Stimulated activated CD8-positive, alpha-beta memory T cell treated with anti-CD3 and anti-CD28 coated beads, Interleukin-12 subunit alpha, Interleukin-12 subunit beta, amount 100 ng/mL, for 24 hours (primary cell): ENCODE results near the gene CRYGA.
"Not testable (repeated sequence)": the region's sequence is repeated elsewhere in the genome, so short reads cannot be mapped to it uniquely, and the experiment has no call there.

ENCODE experiments used
- DNase-seq: peaks from one replicate; pipeline ENCODE4 v3.0.0-alpha.2; 2020; ENCODE audit errors: extremely low read depth

The CRYGA gene

DNA sequence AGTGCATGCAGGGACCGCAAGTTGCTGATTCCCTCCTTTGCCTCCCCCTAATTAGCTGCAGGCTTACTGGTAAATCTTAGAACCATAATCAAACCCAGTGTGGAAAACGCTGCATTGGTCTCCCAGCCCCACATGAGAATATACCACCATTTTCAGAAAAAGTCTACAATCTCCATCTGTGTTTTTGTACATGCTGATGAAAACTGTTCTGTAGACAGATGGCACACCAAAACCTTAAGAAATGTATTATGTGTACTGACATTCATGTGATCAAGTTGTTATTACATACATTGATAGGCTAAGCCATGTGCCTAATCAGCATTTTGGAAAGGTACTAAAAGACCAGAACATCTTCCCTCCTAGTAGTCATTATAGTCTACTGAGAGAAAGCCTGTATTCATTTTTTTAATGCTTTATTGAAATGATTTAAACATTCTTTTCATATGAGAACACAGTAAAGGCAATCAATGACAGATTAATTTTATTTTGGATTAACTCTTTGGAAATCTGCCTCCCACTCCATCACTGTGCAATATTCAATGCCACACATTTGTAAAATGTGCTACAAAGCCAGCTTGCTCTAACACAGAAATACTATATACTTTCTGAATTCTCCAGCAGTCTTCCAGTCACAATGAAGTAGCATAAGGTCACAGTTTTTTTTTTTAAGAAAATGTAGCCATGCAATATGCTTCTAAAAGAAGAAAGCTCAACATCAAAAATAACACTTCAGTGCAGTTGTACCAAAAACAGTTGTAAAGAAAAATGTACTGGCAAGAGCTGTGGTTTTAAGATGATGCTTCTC lies 1.8 kb upstream of the CRYGA start:
- DNase-seq: no peak

DNA sequence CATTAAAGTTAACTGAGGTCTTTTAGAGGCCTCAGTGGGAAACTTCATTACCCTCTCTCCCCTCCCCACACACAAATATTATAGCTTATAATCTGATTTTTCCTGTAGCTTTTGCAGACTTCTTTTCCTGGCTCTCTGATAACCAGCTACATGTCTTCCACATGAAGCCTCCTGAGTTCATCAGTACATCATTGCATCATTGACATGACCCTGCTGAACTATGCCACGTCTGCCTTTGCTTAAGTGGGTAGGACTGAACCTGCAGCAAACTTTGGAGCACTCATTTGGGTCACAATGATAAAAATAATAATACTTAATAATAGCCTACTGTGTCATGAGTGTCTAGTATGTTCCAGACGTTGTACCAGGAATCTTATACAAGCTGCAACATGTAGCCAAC lies 7.0 kb downstream of the CRYGA start:
- no peak for DNase-seq

DNA sequence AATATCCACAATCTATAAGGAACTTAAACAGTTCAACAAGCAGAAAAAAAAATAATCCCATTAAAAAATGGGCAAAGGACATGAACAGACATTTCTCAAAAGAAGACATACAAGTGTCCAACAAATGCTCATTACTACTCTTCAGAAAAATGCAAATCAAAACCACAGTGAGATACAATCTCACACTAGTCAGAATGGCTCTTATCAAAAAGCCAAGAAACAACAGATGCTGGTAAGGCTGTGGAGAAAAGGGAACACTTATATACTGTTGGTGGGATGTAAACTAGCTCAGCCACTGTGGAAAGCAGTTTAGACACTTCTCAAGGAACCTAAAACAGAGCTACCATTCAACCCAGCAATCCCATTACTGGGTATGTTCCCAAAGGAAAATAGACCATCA lies 10.2 kb downstream of the CRYGA start:
- no peak for DNase-seq

DNA sequence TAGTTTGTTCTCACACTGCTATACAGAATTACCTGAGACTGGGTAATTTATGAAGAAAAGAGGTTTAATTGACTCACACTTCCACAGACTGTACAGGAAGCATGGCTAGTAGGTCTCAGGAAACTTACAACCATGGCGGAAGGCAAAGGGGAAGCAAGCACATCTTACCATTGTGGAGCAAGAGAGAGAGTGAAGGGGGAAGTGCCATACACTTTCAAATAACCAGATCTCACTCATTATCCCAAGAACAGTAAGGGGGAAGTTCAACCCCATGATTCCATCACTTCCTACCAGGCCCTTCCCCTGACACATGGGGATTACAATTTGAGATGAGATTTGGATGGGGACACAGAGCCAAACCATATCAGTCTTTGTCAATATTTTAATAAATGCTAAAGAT lies 12.4 kb downstream of the CRYGA start:
- DNase-seq: no peak

DNA sequence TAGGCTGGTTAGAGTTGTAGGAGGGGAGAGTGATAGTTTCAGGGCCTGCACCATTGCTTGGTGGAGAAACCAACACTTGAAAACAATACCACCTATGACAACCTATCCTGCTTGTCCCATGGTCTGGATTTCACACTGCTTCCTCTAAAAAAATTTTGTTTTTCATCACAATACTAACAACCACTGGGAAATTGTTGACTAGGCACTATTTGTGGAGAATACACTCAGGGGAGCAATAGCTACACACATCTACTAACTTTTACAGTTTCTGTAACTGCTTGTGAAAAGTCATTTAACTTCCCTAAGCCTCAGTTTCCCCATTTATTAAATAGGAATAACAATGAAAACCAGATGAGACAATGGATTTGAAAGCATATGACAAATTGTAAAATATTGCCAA lies 13.3 kb downstream of the CRYGA start:
- no peak for DNase-seq

DNA sequence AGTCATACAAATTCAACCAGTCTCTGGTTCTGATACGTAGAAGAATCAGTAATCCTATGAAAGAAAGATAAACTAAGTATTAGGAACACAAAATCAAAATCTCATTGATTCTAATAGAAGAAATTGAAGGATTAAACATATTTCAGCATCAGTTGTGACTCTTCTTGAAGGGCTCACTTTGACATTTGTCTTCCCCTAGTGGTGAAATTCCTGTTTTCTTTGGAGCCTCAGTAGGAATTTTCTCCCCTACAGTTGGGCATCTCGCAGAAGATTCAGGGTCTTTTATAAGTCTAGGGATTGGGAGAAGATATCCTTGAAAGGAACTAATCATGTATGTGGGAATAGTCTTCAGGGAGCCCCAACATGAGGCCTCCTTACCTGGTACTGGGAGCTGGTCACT lies 14.6 kb downstream of the CRYGA start:
- no peak for DNase-seq

DNA sequence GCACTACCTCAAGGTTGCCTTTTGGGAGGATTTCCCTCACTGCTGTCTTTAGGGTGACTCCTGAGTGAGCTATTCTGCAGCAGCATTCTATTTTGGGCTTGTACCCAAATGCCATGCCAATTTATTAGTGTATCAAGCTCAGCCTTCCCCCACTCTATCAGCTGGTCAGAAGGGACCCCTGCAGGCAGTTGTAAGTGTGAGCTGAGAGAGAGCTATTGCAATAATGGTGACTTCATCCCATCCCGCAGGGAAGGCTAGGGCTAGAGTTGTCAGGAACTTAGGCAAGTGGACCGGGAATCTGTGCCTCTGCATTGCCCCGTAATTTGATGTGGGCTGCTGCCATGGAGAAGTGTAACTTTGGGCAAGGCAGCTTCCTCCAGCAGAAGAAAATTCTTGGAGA lies 15.6 kb downstream of the CRYGA start:
- no peak for DNase-seq

DNA sequence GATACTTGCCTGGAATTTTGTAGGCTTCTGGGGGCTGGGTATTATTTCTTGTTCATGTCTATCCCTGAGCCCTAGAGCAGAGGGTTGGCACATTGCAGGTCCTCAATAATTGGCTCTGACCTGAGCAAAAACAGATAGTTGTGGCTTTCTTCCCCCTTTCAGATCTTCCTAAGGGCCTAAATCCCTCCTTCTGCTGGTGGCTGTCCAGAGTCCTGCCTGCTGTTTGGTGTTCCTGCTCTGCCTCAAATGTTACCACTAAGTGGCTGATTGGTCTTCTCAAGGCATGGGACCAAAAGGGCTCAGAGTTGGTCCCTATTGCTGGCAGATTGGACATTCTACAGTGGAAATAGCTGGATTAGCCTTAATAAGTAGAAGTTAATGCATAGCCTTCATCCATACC lies 16.4 kb downstream of the CRYGA start:
- DNase-seq: no peak

DNA sequence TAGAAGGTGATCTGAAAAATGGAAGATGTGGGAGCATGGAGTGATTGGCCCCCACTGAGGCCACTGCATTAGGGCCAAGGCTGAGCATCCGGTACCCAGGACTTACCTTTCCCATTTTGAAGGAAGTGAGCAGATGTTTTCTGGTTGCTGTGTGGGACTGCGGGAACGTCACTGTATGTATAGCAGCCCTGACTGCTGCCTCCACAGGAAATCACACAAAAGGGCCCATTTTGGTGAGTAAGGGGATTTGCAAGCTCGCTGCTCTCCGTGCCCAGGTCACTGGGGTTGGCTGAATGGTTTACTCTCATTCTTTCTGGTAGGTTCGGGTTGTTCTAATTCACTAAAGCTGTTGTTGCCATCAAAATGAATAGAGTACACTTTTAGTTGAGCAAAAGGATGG lies 17.4 kb downstream of the CRYGA start, which contains the start of gene CRYGB:
TSS of gene CRYGB (minus strand) at position 153 of the 400 bp plus-strand sequence. CDS start at position 115, 38 bp downstream.
- DNase-seq: no peak

DNA sequence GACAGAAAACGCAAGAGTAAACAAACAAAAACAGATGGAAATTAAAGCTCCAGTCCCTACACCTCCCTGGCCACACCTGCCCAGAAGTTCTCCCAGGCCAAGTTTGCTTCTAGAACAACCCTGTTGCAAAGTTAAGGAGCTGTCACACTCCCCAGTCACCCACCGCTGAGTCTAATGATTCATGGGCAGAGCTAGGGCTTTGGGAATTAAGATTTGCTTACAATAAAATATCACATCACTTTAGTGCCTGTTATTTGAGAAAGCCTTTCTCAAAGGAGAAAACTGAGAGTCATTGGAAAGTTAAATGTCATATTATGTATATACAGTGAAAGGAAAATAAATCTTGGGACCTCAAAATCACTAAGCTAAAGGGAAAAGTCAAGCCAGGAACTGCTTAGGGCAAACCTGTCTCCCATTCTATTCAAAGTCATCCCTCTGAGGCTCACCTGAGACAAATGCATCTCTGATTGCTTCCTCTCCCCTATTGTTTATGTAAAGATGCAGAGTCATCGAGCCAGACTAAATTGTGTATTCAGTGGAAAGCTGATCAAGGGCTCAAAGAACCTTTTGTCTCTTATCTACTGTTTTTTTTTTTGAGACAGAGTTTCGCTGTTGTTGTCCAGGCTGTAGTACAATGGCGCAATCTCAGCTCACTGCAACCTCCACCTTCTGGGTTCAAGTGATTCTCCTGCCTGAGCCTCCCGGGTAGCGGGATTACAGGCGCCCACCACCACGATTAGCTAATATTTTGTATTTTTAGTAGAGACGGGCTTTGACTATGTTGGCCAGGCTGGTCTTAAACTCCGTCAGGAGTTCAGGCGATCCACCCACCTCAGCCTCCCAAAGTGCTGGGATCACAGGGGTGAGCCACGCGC lies 20.2 kb downstream of the CRYGA start:
- no peak for DNase-seq

DNA sequence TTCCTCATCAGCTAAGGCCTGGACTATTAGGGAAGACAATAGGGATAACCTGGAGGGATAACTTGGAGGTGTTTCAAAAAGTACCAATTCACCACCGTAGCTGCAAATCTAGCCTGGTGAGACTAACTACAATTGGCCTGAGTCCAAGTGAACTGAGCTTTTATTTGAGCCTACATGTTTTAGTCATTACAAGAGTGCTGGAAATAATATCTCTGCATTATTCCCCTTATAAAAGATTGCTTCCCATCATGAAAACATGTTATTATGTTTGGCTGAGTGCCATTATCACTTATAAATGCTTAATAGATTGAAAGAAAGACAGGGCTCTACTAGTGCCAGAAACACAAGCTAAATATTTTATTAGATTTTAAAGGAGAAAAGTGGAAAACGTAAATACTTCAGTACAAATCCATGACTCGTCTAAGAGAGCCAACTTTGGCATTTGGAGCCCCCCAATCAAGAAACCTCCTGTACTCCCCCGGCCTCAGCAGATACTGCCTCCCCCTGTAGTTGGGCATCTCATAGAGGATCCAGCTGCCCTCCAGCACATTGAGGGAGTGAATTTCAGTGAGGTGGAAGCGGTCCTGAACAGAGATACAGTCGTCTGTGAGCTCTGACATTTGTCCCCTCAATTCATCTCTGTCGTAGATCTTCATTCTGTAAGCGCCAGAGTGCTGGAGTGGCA lies 21.0 kb downstream of the CRYGA start:
- no peak for DNase-seq

DNA sequence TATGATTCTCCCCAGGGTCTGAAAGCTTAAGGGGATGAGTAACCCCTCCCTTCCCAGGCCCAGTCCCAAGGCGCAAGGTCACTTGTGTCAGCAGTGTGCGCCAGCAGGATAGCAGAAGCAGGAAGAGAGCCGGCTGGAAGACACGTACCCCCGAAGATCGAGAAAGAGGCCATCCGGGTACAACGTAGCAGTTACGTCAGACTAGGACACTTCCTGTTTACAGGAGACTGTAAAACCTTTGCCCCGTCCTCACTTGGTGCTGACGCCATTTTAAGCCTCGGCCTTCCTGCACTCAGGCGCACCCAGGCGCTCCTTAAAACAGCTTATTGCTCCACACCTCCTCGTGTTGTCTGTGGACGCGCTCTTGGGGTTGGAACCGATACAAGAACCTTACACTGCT lies 23.9 kb downstream of the CRYGA start:
- DNase-seq: no peak

DNA sequence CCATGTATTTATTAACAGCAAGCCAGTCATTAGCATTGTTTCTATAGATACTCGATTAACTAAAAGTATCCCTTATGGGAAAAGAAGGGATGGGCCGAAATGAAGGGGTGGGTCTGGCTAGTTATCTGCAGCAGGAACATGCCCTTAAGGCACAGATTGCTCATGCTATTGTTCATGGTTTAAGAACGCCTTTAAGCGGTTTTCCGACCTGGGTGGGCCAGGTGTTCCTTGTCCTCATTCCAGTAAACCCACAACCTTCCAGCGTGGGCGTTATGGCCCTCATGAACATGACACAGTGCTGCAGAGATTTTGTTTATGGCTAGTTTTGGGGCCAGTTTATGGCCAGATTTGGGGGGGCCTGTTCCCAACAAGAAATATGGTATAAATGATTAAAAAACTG lies 25.1 kb downstream of the CRYGA start:
- DNase-seq: not testable (repeated sequence)

DNA sequence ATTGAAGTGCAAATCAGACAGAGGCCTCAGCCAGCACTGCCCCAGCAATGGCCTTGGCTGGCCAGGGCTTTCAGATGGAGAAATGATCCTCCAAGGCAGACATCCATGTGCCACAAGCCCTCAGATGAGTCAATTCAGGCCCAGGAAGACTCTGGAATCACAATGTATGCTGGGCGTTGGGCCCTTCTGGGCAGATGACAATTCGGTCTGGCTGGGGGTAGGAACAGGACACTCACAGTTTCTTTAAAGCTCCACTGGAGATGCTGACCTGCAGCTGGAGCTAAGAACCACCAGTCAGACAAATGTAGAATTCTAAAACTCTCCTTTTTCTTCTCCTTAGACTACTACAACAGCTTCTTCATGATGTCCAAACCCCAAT lies 26.7 kb downstream of the CRYGA start:
- DNase-seq: no peak

DNA sequence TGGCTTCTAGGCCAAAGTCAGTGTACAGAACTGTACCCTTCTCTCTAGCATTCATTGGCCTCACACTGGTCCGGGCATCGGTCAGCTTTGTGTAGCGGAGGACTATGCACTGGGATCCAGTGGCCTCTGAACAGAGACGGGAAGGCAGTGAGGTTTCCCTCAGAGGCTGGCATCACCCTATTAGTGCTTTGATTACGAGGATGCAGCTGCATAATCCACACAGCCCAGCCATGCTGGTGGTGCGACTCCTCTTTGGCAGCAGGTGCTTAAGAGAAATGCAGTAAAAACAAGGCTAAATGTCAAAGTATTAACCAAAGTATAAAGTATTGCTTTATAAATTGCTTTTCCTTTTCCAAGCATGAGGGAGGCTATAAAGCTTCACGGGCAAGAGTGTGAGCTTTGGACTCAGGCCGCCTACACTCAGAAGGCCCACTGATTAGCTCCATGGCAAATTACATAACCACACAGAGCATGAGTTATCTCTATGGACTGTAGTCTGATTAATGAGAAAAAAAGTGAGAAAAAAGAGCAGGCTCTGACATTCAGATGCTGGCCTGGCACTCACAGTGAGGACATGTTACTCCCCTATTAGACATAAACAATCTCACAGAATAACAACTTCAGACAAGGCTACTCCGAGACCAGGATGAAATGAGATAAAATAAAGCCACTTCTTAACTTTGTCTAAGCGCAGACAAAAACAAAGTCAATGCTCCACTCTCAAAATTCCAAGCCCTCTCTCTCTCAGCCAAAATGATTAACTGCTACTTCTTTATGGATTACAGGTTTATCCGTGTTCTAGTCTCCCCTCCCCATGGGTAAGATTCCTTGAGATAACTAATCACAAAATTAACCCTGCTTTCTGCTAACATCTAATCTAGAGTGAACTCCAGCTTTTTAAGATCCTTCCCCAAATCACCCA lies 27.3 kb downstream of the CRYGA start:
- DNase-seq: no peak

DNA sequence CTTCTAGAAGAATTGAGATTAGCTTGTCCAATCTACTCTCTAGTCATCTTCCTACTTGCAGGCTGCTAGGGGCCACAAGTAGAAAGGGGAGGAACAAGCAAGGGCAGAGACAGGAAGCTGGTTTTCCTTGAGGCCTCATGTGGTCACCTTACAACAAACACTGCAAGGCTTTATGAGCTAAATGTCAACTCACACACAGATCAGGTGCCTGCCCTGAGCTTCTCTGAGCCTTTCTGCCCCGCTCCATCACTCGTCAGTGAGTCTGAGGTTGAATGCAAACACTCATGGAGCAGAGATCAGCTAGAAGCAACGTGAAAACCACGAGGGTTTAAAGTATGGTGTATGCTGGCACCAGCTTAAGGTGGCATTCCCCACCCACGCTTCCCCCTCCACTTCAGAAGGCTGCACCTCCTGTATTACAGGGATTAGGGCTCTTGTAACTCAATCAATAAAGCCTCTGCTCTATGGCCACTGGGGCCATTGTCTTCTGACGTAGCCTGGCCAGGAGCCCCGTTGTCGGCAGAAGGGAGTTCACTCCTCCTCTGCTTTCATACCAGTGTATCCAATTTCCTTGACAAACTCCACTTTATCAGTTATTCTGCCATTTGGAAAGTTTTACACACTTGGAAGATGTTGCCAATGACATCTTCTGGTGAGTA lies 28.3 kb downstream of the CRYGA start:
- no peak for DNase-seq

DNA sequence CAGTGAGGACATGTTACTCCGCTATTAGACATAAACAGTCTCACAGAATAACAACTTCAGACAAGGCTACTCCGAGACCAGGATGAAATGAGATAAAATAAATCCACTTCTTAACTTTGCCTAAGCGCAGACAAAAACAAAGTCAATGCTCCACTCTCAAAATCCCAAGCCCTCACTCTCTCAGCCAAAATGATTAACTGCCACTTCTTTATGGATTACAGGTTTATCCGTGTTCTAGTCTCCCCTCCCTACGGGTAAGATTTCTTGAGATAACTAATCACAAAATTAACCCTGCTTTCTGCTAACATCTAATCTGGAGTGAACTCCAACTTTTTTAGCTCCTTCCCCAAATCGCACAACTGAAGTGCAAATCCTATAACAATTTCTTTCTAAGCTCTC lies 32.7 kb downstream of the CRYGA start:
- no peak for DNase-seq

DNA sequence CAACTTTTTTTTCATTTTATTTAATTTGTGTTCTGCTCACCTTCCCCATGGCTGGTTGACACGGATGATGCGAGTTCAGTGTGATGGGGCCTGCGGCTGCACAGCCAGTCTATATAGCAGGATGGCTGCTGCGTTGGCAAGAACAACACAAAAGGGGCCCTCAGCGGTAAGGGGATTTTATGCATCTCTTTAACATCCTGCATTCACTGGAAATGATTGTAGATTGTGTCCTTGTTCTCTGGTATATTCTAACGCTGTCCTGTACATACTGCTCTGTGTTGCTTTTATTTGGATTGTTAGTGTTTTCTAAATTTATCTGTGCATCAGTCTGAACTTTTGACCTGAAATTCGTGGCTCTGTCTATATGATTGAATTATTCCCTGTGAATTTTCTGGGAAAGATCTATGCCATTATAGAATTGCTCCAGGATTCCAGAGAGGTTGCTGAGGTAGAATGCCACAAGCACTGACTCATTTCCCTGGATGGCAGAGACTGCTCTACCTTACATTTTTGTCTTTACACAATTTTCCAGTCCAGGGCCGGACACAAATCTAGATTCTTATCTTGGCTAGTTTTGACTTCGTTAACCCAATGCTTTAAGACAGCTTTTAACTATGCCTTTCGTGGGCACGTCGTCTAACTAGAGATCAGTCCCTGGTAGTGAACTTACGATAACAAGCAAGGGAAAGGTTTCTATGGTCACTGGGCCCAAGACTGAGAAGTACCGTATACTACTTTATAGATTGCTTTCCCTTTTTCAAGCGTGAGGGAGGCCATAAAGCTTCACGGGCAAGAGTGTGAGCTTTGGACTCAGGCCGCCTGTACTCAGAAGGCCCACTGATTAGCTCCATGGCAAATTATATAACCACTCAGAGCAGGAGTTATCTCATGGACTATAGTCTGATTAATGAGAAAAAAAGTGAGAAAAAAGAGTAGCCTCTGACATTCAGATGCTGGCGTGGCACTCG lies 33.4 kb downstream of the CRYGA start, which contains the start of gene CRYGC:
TSS of gene CRYGC (minus strand) at position 85 of the 968 bp plus-strand sequence. CDS start at position 49, 36 bp downstream.
- DNase-seq: no peak

DNA sequence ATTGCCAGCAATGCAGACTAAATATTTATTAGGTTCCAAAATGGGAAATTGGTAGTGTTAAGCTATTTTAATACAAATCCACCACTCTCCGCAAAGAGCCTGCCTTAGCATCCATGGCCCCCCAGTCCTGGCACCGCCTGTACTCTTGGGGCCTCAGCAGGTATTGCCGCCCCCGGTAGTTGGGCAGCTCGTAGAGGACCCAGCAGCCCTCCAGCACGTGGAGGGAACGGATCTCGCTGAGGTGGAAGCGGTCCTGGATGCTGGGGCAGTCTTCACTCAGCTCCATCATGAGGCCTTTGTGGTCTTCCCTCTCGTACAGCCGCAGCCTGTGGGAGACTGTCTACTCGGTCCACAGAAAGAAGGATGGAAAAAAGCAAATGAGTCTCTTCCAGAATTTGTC lies 35.3 kb downstream of the CRYGA start:
- no peak for DNase-seq

DNA sequence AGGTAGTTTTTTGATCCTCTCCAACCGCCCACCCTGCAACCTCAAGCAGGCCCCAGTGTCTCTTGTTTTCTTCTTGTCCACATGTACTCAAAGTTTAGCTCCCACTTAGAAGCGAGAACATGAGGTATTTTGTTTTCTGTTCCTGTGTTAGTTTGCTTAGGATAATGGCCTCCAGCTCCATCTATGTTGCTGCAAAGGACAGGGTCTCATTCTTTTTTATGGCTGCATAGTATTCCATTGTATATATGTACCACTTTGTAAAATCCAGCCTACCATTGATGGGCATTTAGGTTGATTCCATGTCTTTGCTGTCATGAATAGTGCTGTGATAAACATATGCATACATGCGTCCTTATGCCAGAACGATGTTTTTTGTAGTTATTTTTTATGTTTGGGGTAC lies 36.3 kb downstream of the CRYGA start:
- no peak for DNase-seq
